ENCODE measurements around the gene SLC10A3. TPM values are rescaled to one million over a fixed set of nuclear protein-coding genes. Genes with fewer than 3 reads are reported as not detected.

SLC10A3 gene
- total and polyA plus RNA-seq, 2 of the 13 experiments (the other 11 are each of a cell fraction or from before 2014, with no cell fraction given), result 10.1 to 11.5 TPM

GRCh38 chrX:154539077-154539476, 48.6 kb upstream of the SLC10A3 start:
- in situ Hi-C loops (cut with HindIII; ENCODE audit: extremely low pct_ligation_motif_present, low pct_unique_long_range_greater_than_20kb) (loop anchor here (25.0 kb wide), 1 partner anchor 127 kb away; the partner anchor contains the start of genes DNASE1L1 and TAFAZZIN), intact Hi-C loops (cut with micrococcal nuclease; ENCODE audit: unreplicated experiment) (no loop called here)
- Histone ChIP-seq H3K9ac (ENCODE audit: insufficient read depth, low read depth, low read length) (no peak overlapping the region), H3K27ac (ENCODE audit: extremely low read length, insufficient read depth, low read length) (no peak overlapping the region), H3K79me2 (ENCODE audit: insufficient read depth, low read length) (peaks cover 20% of the 10 kb centered on the region), H3K4me2 (ENCODE audit: low read depth, low read length) (no peak overlapping the region), H3K36me3 (replicated peaks in 1 of 2; ENCODE audit: control insufficient read depth in 1 of 2, insufficient read depth in 2 of 2, low read length in 2 of 2) (peaks cover under 1 to 5% of the 10 kb centered on the region in 2 experiments; a peak in 2 of 5 replicates), H3K27me3 (ENCODE audit: control insufficient read depth in 1 of 2, insufficient read depth in 2 of 2, low read length in 2 of 2) (no peaks in the 10 kb centered on the region; a peak in 1 of 5 replicates), H3K4me1 (ENCODE audit: insufficient read depth, low read length) (peaks cover 51% of the 10 kb centered on the region), H3K4me3 (replicated peaks in 1 of 3; ENCODE audit: insufficient read depth in 1 of 3, low read depth in 2 of 3, low read length in 3 of 3) (no peak overlapping the region), H3K9me3 (ENCODE audit: low read length) (no peaks in the 10 kb centered on the region), H2AFZ (ENCODE audit: low read length) (no peak overlapping the region), H4K20me1 (ENCODE audit: insufficient read depth, low read length) (no peaks in the 10 kb centered on the region)
- ChIA-PET CTCF (ENCODE audit: low intra/inter-chr PET ratio, low total read pairs) (interaction anchor here (0.6 kb wide), 1 partner anchor 8 kb away, joined by 3 read pairs; no protein-coding TSS in a partner anchor), POLR2A (no interaction called here)
- ATAC-seq, result no peak
- WGBS (ENCODE audit: low lambda C conversion rate), result 96% methylated on average over 8 of the region's 8 CpGs
- no peak for DNase-seq (ENCODE audit: low spot score)
- no TSS peak for BruUV-seq (replicated peaks)
- no peak for FAIRE-seq
- TF ChIP-seq MXI1 (IDR thresholded peaks at IDR 0.05; ENCODE audit: borderline replicate concordance, low read depth, low read length), result no peak
- no peak for TF ChIP-seq NFATC3 (CRISPR knock-in tag; IDR thresholded peaks at IDR 0.05)
- no peak for TF ChIP-seq KDM3A (CRISPR knock-in tag; IDR thresholded peaks at IDR 0.05; ENCODE audit: low read depth)
- TF ChIP-seq ZNF430 (CRISPR knock-in tag; IDR thresholded peaks at IDR 0.05), result no peak
- no peak for TF ChIP-seq PRDM15 (CRISPR knock-in tag; IDR thresholded peaks at IDR 0.05)
- TF ChIP-seq GPN1 (CRISPR knock-in tag; IDR thresholded peaks at IDR 0.05; ENCODE audit: borderline replicate concordance), result no peak
- TF ChIP-seq ZNF274 (CRISPR knock-in tag; IDR thresholded peaks at IDR 0.05), result no peak
- TF ChIP-seq FIP1L1 (IDR thresholded peaks at IDR 0.05; ENCODE audit: borderline replicate concordance, insufficient read depth, low read depth, low read length), result no peak
- TF ChIP-seq CENPBD1 (CRISPR knock-in tag; IDR thresholded peaks at IDR 0.05; ENCODE audit: borderline replicate concordance, low read depth), result no peak
- no peak for TF ChIP-seq FOXA1 (IDR thresholded peaks at IDR 0.05)
- no peak for TF ChIP-seq FOXA1 (CRISPR knock-in tag; IDR thresholded peaks at IDR 0.05)
- no peak for TF ChIP-seq GPBP1L1 (CRISPR knock-in tag; IDR thresholded peaks at IDR 0.05)

Measured in HepG2 (cell line).